HEK293 (cell line): Measurements from ENCODE around the gene ATP5IF1.

Experiments used
- CTCF ChIA-PET: fragments of 350-600 bp; formaldehyde crosslinking; extraction: SDS; loops from one replicate; lab custom pipeline; 2021; ENCODE audit warnings: antibody characterized with exemption; lab: Yijun Ruan, JAX
- POLR2A ChIA-PET: fragments of 300-600 bp; formaldehyde crosslinking; extraction: SDS; loops from one replicate; lab custom pipeline; 2020; ENCODE audit warnings: antibody characterized with exemption, inconsistent platforms; lab: Yijun Ruan, JAX
- H3K27ac ChIP-seq: fragments of 200-500 bp; sonication (Bioruptor generic); 2 replicates; pipeline ENCODE4 v1.5.1; 2014; ENCODE audit warnings: low read depth, low read length, control low read depth, inconsistent platforms; ENCODE audit errors: extremely low read depth
- H3K36me3 ChIP-seq, 2 experiments: fragments of 200-500 bp in 1 of 2; sonication (Bioruptor generic) in 1 of 2; 1 replicate in 1 of 2; 2 replicates in 1 of 2; pipeline ENCODE4 v1.5.1; 2014 to 2017; ENCODE audit warnings: inconsistent platforms in 2 of 2, low read length in 2 of 2; ENCODE audit not compliant: control insufficient read depth in 2 of 2, insufficient read depth in 1 of 2
- H3K4me1 ChIP-seq: fragments of 200-500 bp; sonication (Bioruptor generic); 2 replicates; pipeline ENCODE4 v1.5.1; 2014; ENCODE audit warnings: mild to moderate bottlenecking, low read length, inconsistent platforms; ENCODE audit not compliant: control insufficient read depth, insufficient read depth
- H3K4me3 ChIP-seq: 2 replicates; pipeline ENCODE4 v1.5.1; 2011; ENCODE audit warnings: low read depth, mild to moderate bottlenecking, control low read depth, low read length, moderate library complexity
- H3K9me3 ChIP-seq: fragments of 200-500 bp; sonication (Bioruptor generic); 2 replicates; pipeline ENCODE4 v1.5.1; 2014; ENCODE audit warnings: low read depth, low read length, inconsistent platforms; ENCODE audit not compliant: control insufficient read depth, insufficient read depth
- ATF2 ChIP-seq: fragments of 450-650 bp; formaldehyde crosslinking; IDR thresholded peaks from 2 replicates; pipeline ENCODE4 v1.5.1; 2016; ENCODE audit warnings: missing biosample characterization, missing genetic modification characterization, low read depth
- GLI4 ChIP-seq: fragments of 450-650 bp; formaldehyde crosslinking; IDR thresholded peaks from 2 replicates; pipeline ENCODE4 v1.5.1; 2016; ENCODE audit warnings: missing biosample characterization, missing genetic modification characterization
- HOXD13 ChIP-seq: sonication (generic); formaldehyde crosslinking; IDR thresholded peaks from 2 replicates; pipeline ENCODE4 v1.8.0; 2022; ENCODE audit warnings: missing genetic modification reagents, borderline replicate concordance
- KLF10 ChIP-seq: fragments of 450-650 bp; IDR thresholded peaks from 2 replicates; pipeline ENCODE4 v1.5.1; 2018; ENCODE audit warnings: missing biosample characterization, mild to moderate bottlenecking, missing genetic modification characterization
- OSR2 ChIP-seq: fragments of 450-650 bp; formaldehyde crosslinking; IDR thresholded peaks from 2 replicates; pipeline ENCODE4 v1.5.1; 2016; ENCODE audit warnings: missing biosample characterization, missing genetic modification characterization
- PBX3 ChIP-seq: sonication (generic); formaldehyde crosslinking; IDR thresholded peaks from 2 replicates; pipeline ENCODE4 v1.8.1; 2022; ENCODE audit warnings: mild to moderate bottlenecking, moderate library complexity, missing genetic modification reagents
- PRDM10 ChIP-seq: fragments of 450-650 bp; formaldehyde crosslinking; IDR thresholded peaks from 2 replicates; pipeline ENCODE4 v1.5.1; 2016; ENCODE audit warnings: missing biosample characterization, missing genetic modification characterization
- SP2 ChIP-seq: fragments of 450-650 bp; formaldehyde crosslinking; IDR thresholded peaks from 2 replicates; pipeline ENCODE4 v1.5.1; 2016; ENCODE audit warnings: missing biosample characterization, missing genetic modification characterization
- ZBTB48 ChIP-seq: fragments of 450-650 bp; formaldehyde crosslinking; IDR thresholded peaks from 2 replicates; pipeline ENCODE4 v1.5.1; 2016; ENCODE audit warnings: missing biosample characterization, missing genetic modification characterization
- ZBTB8A ChIP-seq: fragments of 450-650 bp; formaldehyde crosslinking; IDR thresholded peaks from 2 replicates; pipeline ENCODE4 v1.5.1; 2016; ENCODE audit warnings: missing biosample characterization, missing genetic modification characterization
- ZEB2 ChIP-seq: fragments of 450-650 bp; formaldehyde crosslinking; IDR thresholded peaks from 2 replicates; pipeline ENCODE4 v1.5.1; 2016; ENCODE audit warnings: missing biosample characterization, missing genetic modification characterization
- ZNF140 ChIP-seq: fragments of 450-650 bp; formaldehyde crosslinking; IDR thresholded peaks from 2 replicates; pipeline ENCODE4 v1.5.1; 2016; ENCODE audit warnings: missing biosample characterization, missing genetic modification characterization
- ZNF175 ChIP-seq: fragments of 450-650 bp; formaldehyde crosslinking; IDR thresholded peaks from 2 replicates; pipeline ENCODE4 v1.5.1; 2016; ENCODE audit warnings: missing biosample characterization, missing genetic modification characterization
- ZNF23 ChIP-seq: fragments of 450-650 bp; formaldehyde crosslinking; IDR thresholded peaks from 2 replicates; pipeline ENCODE4 v1.5.1; 2016; ENCODE audit warnings: missing biosample characterization, missing genetic modification characterization, borderline replicate concordance
- ZNF248 ChIP-seq: fragments of 450-650 bp; formaldehyde crosslinking; IDR thresholded peaks from 2 replicates; pipeline ENCODE4 v1.5.1; 2017; ENCODE audit warnings: missing biosample characterization, missing genetic modification characterization
- ZNF26 ChIP-seq: fragments of 450-650 bp; formaldehyde crosslinking; IDR thresholded peaks from 2 replicates; pipeline ENCODE4 v1.5.1; 2016; ENCODE audit warnings: missing biosample characterization, missing genetic modification characterization
- ZNF391 ChIP-seq: fragments of 450-650 bp; formaldehyde crosslinking; IDR thresholded peaks from 2 replicates; pipeline ENCODE4 v1.5.1; 2016; ENCODE audit warnings: low read depth, missing biosample characterization, missing genetic modification characterization, borderline replicate concordance
- ZNF394 ChIP-seq: fragments of 450-650 bp; formaldehyde crosslinking; IDR thresholded peaks from 2 replicates; pipeline ENCODE4 v1.5.1; 2016; ENCODE audit warnings: missing biosample characterization, missing genetic modification characterization, mild to moderate bottlenecking, moderate library complexity, borderline replicate concordance
- ZNF48 ChIP-seq: fragments of 450-650 bp; formaldehyde crosslinking; IDR thresholded peaks from 2 replicates; pipeline ENCODE4 v1.5.1; 2016; ENCODE audit warnings: missing biosample characterization, missing genetic modification characterization
- ZSCAN23 ChIP-seq: fragments of 450-650 bp; formaldehyde crosslinking; IDR thresholded peaks from 2 replicates; pipeline ENCODE4 v1.5.1; 2016; ENCODE audit warnings: missing biosample characterization, missing genetic modification characterization
- ZSCAN5A ChIP-seq: fragments of 450-650 bp; formaldehyde crosslinking; IDR thresholded peaks from 2 replicates; pipeline ENCODE4 v1.5.1; 2016; ENCODE audit warnings: missing biosample characterization, missing genetic modification characterization
- TF ChIP-seq, protein P1 (sequence below): IDR thresholded peaks from 2 replicates; pipeline ENCODE4 v1.6.1; 2011; ENCODE audit warnings: mild to moderate bottlenecking, low read depth, low read length, borderline replicate concordance
- TF ChIP-seq, protein P2 (sequence below): fragments of 450-650 bp; formaldehyde crosslinking; IDR thresholded peaks from 2 replicates; pipeline ENCODE4 v1.5.1; 2016; ENCODE audit warnings: missing biosample characterization, missing genetic modification characterization

The ATP5IF1 gene

GRCh38 chr1:28257736-28258135 is 21.8 kb downstream of the ATP5IF1 start:
- Histone ChIP-seq H3K36me3 (no peaks in the 10 kb centered on the region), H3K27ac (no peak overlapping the region), H3K9me3 (no peaks in the 10 kb centered on the region), H3K4me1 (no peaks in the 10 kb centered on the region), H3K4me3 (no peak overlapping the region)
- CTCF ChIA-PET, result interaction anchor here (0.9 to 4.8 kb wide), 2 partner anchors 9 to 16 kb away, joined by 3 to 42 read pairs; no protein-coding TSS in a partner anchor
- TF ChIP-seq, protein P1, sequence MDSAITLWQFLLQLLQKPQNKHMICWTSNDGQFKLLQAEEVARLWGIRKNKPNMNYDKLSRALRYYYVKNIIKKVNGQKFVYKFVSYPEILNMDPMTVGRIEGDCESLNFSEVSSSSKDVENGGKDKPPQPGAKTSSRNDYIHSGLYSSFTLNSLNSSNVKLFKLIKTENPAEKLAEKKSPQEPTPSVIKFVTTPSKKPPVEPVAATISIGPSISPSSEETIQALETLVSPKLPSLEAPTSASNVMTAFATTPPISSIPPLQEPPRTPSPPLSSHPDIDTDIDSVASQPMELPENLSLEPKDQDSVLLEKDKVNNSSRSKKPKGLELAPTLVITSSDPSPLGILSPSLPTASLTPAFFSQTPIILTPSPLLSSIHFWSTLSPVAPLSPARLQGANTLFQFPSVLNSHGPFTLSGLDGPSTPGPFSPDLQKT, result no peak
- TF ChIP-seq ZNF394 (tag by site-specific recombination) (no peak), ZSCAN23 (tag by site-specific recombination) (no peak), ZNF26 (no peak), ZNF23 (tag by site-specific recombination) (no peak), ZSCAN5A (tag by site-specific recombination) (no peak), ZNF140 (tag by site-specific recombination) (no peak), GLI4 (tag by site-specific recombination) (no peak), HOXD13 (CRISPR knock-in tag) (no peak), SP2 (tag by site-specific recombination) (no peak), ZEB2 (tag by site-specific recombination) (no peak)
- POLR2A ChIA-PET, result interaction anchor here (1.4 to 3.9 kb wide), 2 partner anchors 9 to 22 kb away, joined by 8 to 59 read pairs; partner anchors contain the start of gene ATP5IF1

- Histone ChIP-seq H3K4me3 (no peak overlapping the region; the same call in 1 of the 2 replicates), H3K36me3 (peaks cover 0 to 5% of the 10 kb centered on the region in 2 experiments; a peak in 1 of 3 replicates), H3K9me3 (no peaks in the 10 kb centered on the region), H3K27ac (peak overlapping the region; percentile 42; the same call in 1 of the 2 replicates), H3K4me1 (no peaks in the 10 kb centered on the region; the same call in 1 of the 2 replicates)
- POLR2A ChIA-PET, result interaction anchor here (1.0 to 3.9 kb wide), 8 partner anchors 10 to 323 kb away, joined by 4 to 59 read pairs (median 11); partner anchors contain the start of genes ATP5IF1 and MED18
- CTCF ChIA-PET, result interaction anchor here (0.6 to 4.8 kb wide), 3 partner anchors 10 to 167 kb away, joined by 3 to 42 read pairs (median 3); no protein-coding TSS in a partner anchor
- no peak for TF ChIP-seq ZNF175 (tag by site-specific recombination)
- no peak for TF ChIP-seq ZNF248
- no peak for TF ChIP-seq KLF10 (tag by site-specific recombination)
- no peak for TF ChIP-seq ATF2
- TF ChIP-seq ZSCAN23 (tag by site-specific recombination), result no peak
- peak; percentile 94 for TF ChIP-seq ZBTB48 (tag by site-specific recombination)
- no peak for TF ChIP-seq ZNF48
- TF ChIP-seq ZBTB8A (tag by site-specific recombination), result no peak
- TF ChIP-seq, protein P2, sequence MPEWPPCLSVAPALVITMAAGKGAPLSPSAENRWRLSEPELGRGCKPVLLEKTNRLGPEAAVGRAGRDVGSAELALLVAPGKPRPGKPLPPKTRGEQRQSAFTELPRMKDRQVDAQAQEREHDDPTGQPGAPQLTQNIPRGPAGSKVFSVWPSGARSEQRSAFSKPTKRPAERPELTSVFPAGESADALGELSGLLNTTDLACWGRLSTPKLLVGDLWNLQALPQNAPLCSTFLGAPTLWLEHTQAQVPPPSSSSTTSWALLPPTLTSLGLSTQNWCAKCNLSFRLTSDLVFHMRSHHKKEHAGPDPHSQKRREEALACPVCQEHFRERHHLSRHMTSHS, result no peak
- TF ChIP-seq PRDM10 (tag by site-specific recombination), result peak; percentile 90
- TF ChIP-seq PBX3 (CRISPR knock-in tag), result no peak
- TF ChIP-seq ZNF391 (tag by site-specific recombination), result no peak
- no peak for TF ChIP-seq OSR2 (tag by site-specific recombination)
These were observed 22.8 kb downstream of the ATP5IF1 start for GRCh38 chr1:28258628-28259251.
